CD4-positive, alpha-beta T cell treated with Interleukin-15 for 1 hour (primary cell): ENCODE measurements around the gene COQ9.
A peak's percentile ranks its signal among the peaks of the same experiment; 100 is the strongest.
"Not testable (repeated sequence)": the region's sequence is repeated elsewhere in the genome, so short reads cannot be mapped to it uniquely, and the experiment has no call there.

ENCODE experiments used
- DNase-seq: peaks from one replicate; pipeline ENCODE4 v3.0.0-alpha.2; 2020

COQ9 gene

GRCh38 chr16:57447186-57447962 is at the start of gene COQ9, which contains the start of gene CIAPIN1:
TSS of gene COQ9 (plus strand) at chr16:57447479. CDS start at chr16:57447506, 27 bp downstream.
TSS of gene CIAPIN1 (minus strand) at chr16:57447385. CDS start at chr16:57440928, 6,457 bp downstream.
- peak; percentile 94 for DNase-seq

GRCh38 chr16:57397493-57397892 is 49.8 kb upstream of the COQ9 start:
- not testable (repeated sequence) for DNase-seq

- no peak for DNase-seq
Measured at GRCh38 chr16:57401943-57402640, 45.2 kb upstream of the COQ9 start.

GRCh38 chr16:57403965-57404817 is 43.1 kb upstream of the COQ9 start, which contains the start of gene CCL17:
TSS of gene CCL17 (plus strand) at chr16:57404767. CDS start at chr16:57413933, 9,166 bp downstream.
- no peak for DNase-seq

DNA sequence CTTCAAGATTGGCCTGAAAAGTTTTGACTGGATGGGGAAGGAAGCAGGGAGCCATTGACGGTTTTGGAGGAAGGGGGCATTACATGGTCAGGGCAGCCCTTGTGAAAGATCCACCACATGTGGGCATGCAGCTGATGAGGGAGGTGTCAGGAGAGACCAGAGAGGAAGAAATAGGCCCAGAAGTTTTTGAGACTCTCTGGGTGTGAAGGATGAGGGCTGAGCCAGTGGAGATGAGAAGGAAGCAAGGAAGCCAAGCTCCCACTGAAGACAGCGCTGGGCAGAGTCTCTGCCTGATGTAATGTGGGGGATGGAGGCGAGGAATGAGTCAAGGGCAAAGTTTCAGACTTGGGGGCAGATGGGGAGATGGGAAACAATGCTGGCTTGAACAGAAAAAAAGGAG is 42.2 kb upstream of the COQ9 start:
- no peak for DNase-seq

DNA sequence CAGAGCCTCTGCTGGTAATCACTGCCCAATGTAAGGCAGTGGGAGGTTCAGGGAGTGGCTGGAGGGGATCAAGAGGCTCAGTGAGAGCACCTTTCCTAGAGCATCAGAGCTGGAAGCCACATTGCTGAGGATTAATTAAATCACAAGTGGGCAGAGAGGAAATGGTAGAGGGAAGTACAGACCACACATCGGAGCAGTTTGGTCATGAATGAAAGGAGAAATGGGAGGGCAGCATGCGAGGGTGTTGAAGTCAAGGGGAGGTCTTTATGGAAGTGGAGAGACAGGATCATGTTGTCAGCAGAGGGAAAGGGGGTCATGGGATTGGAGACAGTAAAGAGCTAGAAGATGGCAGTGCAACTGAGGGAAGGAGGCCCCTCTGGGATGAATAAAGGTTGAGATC is 40.4 kb upstream of the COQ9 start:
- DNase-seq, result no peak

- no peak for DNase-seq
Measured at GRCh38 chr16:57407521-57408353, 39.5 kb upstream of the COQ9 start.

GRCh38 chr16:57409065-57409464 is 38.2 kb upstream of the COQ9 start:
- no peak for DNase-seq

DNA sequence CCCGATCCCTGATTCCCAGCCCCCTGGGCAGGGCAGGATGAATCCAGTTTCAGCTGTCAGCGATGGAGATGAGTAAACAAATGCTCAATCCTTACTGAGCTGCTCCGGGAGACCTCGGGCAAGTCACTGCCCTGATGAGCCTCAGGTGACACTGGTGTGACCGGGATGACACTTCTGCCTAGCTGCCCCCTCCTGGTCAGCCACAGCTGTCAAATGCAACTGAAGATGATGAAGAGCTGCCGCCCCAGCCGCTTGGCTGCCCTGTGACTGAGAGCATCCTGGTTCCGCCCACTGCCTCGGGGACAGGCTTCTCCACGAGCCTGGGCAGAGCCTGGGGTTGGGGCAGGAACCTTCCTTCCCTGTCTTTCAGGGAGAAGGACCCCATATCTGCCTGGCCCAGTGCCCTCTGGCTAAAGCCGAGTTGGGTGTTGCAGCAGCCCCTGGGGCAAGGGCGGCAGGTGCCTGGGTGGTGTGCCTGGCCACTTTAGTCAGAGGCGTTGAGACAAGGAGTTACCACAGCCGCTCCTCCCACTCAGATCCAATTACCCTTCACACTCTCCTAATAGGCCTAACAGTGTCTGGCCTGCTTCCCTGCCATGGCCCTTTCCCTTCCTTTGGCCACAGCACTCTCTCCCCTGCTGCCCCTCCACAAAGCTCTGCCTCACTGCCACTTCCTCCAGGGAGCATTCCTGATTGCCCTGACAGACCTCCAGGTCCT is 37.2 kb upstream of the COQ9 start:
- no peak for DNase-seq

GRCh38 chr16:57411362-57411976 is 35.8 kb upstream of the COQ9 start:
- no peak for DNase-seq

GRCh38 chr16:57412584-57412983 is 34.7 kb upstream of the COQ9 start:
- no peak for DNase-seq

GRCh38 chr16:57413301-57413730 is 34.0 kb upstream of the COQ9 start:
- peak; percentile 63 for DNase-seq

DNA sequence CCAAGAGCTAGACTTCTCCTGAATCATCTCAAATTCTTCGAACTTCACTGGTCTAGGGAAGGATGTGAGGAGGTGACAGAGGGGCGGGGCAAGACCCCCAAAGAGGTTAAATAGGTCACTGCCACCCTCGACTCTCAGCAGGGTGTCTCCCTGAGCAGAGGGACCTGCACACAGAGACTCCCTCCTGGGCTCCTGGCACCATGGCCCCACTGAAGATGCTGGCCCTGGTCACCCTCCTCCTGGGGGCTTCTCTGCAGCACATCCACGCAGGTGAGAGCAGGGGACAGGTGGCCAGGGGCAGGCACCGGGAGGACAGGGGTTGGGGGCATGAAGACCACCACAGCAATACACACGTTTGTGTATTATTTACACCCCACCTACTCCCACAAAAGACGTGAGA is 33.5 kb upstream of the COQ9 start:
- DNase-seq, result no peak

DNA sequence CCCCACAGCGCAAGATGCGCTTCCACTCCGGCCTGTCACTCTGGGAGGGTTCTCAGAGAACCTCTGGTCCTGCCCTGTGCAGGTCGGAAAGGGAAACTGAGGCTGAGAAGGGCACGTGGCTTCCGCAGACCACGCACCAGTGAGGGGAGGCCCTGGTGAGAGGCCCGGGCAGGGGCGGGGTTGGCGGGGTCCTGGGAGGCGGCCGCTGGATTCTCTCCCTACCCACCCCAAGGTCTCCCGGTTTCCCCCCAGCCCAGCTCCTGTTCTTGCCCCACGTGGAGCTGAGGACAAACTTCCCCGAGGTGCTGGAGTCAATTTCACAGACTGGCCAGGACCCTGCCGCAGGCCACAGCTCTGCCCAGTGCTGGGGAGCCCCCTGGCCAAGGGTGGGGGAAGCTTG is 31.2 kb upstream of the COQ9 start:
- DNase-seq, result no peak

GRCh38 chr16:57419506-57419905 is 27.8 kb upstream of the COQ9 start:
- DNase-seq, result no peak

- no peak for DNase-seq
Measured at GRCh38 chr16:57422026-57422944, 25.0 kb upstream of the COQ9 start.

DNA sequence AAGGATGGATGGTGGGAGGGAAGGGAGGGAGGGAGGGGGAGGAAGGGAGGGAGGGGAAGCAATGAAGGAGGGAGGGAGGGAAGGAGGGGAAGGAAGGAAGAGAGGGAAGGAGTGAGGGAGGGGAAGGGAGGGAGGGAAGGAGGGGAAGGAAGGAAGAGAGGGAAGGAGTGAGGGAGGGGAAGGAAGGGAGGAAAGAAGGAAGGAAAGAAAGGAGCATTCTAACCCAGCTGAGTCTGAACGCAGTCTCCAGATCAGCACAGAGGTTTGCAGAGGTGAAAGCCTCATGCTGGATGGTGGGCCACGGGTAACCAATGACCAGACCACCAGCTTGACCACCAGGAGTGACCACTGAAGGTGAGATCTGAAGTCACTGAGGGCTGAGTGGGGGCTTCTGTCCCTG is 24.1 kb upstream of the COQ9 start:
- DNase-seq, result no peak

DNA sequence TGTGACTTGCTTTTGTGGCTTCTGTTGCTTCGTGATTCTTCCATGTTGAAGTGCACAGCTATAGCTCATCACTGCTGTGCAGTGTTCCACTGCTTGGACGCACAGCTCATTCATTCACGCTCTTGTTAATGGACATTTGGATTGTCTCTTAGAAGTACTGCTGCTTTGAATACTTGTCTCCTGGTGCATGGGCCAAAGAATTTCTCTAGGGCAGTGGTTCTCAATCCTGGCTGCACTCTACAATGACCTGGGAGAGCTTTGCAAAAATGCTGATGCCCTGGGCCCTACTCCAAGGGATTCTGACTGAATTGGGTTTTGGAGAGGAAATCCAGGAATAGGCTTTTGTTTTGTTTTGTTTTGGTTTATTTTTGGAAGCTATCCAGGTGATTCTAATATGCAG is 22.7 kb upstream of the COQ9 start:
- no peak for DNase-seq

- no peak for DNase-seq
Measured at GRCh38 chr16:57426356-57426755, 20.9 kb upstream of the COQ9 start.

DNA sequence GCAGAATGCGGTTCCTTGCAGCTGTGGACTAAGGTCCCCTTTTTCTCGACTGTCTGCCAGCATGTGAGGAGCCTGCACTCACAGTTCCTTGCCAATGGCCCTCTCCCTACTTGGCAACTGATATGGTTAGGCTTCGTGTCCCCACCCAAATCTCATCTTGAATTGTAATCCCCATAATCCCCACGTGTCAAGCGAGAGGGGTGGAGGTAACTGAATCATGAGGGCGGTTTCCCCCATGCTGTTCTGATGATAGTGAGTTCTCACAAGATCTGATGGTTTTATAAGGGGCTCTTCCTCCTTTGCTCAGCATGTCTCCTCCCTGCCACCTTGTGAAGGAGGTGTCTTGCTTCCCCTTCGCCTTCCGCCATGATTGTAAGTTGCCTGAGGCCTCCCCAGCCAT is 20.0 kb upstream of the COQ9 start:
- no peak for DNase-seq
